Measurements from ENCODE around the gene IGSF1.
"Not testable (repeated sequence)": the region's sequence is repeated elsewhere in the genome, so short reads cannot be mapped to it uniquely, and the experiment has no call there.

IGSF1 gene

DNA sequence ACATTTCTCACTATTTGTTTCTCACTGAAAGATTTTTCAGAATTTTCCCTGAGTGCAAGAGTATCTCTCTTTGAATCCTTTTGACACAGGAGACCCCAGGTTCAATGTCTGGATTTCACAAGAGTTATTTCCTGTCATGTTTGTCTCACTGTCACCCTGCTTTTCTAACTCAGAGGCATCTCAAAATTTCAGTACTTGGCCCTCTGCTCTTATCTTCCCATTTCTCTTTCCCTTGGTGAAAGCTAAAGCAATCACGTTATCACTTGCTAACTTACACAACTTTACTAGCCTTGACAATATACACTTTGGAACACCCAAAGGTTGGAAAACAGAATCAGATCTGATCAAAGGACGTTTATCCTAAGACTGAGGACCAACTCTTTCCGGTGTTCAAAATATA, 17.3 kb downstream of the IGSF1 start:
- no peak for DNase-seq (ENCODE audit: low read depth)

DNA sequence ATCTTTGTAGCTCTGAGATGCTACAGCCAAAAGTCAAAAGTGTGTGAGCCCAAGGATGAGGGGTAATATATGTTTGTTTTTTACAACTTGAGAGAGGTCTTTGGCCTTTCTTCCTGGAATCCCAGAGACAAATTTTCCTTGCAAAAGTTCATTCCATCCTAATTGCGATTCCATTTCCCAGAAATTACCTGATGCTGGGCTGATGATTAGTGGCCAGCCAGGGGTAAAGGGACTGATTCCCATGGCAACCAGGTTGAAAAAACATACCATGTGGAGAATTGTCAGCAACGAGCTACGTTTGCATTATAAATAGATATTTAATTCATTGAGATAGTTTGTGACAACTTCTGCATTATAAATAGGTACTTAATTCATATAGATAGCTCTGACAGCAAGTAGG, 17.8 kb downstream of the IGSF1 start:
- DNase-seq (ENCODE audit: low read depth), result no peak

DNA sequence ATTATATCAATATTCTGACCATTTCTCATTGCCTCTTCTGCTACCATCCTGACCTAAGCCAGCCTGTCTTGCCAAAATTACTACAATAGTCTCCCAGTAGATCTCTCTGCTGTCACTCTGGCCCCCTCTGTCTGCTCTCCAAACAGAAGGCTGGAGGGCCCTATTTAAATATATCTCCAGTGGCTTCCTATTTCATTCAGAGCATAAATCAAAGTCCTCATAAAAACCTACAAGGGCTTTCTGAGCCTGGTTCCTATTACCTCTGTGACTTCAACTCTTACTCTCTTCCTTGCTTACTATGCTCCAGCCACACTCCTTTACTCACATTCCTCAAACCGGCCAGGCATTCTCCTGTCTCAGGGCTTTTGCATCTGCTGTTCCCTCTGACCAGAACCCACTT, 19.0 kb downstream of the IGSF1 start:
- DNase-seq (ENCODE audit: low read depth), result no peak

DNA sequence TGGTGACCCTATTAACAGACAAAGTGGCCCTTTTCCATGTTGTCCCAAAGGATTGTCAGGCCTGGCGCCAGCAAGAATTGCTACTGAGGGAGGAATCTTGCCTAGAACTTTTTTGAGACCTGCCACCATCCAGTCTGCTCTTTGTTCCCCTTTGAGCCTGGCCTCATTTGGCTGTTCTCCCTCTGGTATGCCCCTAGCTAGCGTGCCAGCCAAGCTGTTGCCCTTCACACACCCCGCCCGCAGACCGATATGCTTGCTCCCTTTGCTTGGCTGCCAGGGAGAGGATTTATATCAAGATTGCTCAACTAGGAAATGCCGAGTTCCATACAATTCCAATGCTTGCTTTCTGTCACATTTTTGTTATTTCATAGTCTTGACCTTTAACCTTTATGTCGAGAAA, 24.4 kb downstream of the IGSF1 start:
- DNase-seq (ENCODE audit: low read depth), result no peak

DNA sequence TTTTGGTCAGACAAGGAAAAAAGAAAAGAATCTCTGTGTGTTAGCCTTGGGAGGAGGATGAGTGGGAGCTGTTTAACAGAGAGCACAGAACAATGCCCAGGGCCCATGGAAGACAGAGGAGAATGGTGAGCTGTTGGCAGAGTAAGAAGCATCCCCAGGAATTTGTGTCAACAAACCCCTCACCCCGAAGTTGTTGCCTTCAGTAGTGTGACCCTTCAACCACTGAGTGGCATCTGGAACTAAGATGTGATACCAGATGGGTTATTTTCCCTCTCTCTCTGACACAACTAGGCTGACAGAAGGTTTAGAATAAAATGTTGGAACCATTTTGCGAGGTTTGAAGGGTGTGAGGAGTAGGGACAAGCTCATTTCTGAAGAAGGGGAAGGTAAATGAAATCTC, 25.1 kb downstream of the IGSF1 start:
- no peak for DNase-seq (ENCODE audit: low read depth)

DNA sequence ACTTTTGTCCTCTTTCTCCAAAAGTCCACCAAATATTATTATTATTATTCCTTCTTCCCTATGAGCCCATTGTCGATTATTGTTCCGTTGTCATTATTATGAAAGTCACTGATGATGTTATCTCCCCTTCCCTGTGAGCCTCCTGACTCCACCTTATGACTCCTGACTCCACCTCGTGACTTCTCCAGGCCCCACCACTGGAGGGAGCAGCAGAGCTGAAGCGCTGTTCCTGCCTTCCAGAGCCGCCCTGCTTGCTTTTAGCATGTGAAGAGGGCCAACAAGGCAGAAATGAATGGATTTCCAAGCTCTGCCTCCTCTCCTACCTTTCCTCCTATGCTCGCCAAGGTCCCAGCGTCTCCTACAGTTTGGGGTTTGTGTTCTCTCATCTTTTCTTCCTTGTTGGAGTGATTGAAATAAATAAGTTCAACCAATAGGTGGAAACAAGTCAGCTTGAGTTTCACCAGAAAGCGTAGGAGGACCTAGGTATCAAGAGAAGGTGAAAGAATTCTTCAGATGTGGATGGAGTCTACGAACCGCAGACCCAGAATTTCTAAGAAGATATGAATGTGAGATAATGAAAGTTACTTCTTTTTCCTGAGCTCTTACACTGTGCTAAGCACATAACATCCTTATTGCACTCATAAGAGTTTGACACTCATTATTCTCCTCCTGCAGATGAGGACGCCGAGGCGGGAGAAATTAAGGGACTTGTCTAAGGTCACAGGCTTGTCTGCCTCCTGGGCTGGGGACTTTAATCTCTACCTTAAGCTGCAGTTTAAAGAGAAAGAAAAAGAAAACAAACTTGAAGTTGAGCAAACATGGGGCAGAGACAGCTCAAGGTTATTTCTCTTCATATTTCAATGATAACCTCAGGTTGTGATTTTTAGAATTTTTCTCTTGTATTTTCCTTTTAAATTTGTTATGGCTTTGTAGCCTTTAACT, 26.1 kb downstream of the IGSF1 start:
- no peak for DNase-seq (ENCODE audit: low read depth)

DNA sequence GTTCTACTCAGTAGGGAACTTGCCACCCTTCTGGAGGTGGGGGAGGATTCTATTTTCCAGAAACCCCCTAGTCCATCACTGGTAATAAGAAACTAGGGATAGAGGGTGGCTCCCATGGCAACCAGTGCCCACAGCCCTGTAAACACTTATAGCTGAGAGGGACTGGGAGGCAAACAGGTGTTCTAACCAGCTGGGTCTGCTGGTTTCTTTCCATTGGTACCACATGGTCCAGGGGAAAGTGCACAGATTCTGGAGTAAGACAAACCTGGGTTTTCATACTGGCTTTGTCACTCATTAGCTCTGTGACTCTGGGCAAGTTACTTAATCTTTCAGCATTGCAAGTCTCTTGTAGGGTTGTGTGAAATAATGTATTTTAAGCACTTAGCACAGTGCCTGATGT, 26.9 kb downstream of the IGSF1 start:
- DNase-seq (ENCODE audit: low read depth), result no peak

DNA sequence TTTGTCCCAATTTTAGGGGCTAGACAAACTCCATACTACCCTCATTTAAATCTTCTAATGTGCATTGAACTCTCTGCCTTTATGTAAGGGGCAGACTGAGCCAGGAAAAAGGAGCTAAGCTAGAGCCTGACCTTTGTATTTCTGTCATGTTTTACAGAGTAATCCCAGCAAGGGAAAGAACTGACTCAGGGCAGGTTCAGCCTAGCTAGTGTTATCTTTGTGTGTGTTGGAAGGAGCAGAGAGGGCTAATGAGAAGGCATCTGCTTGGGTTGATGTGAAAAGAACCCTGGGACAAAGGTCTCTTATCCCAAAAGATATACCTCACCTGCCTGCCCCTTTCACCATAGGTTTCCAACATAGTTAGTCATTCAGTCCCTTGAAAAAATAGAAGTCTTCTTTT, 31.7 kb downstream of the IGSF1 start:
- DNase-seq (ENCODE audit: low read depth), result no peak

DNA sequence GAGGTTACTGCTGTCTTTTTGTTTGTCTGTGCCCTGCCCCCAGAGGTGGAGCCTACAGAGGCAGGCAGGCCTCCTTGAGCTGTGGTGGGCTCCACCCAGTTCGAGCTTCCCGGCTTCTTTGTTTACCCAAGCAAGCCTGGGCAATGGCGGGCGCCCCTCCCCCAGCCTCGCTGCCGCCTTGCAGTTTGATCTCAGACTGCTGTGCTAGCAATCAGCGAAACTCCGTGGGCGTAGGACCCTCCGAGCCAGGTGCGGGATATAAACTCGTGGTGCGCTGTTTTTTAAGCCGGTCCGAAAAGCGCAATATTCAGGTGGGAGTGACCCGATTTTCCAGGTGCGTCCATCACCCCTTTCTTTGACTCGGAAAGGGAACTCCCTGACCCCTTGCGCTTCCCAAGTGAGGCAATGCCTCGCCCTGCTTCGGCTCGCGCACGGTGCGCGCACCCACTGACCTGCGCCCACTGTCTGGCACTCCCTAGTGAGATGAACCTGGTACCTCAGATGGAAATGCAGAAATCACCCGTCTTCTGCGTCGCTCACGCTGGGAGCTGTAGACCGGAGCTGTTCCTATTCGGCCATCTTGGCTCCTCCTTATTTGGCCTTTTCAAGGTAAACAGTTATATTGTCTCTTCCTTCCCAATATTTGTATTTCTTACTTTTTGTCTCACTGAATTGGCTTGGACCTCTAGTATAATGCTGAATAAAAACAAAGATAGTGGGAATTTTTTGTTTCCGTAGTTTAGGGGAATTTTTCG, 37.9 kb downstream of the IGSF1 start:
- DNase-seq (ENCODE audit: low read depth), result not testable (repeated sequence)

DNA sequence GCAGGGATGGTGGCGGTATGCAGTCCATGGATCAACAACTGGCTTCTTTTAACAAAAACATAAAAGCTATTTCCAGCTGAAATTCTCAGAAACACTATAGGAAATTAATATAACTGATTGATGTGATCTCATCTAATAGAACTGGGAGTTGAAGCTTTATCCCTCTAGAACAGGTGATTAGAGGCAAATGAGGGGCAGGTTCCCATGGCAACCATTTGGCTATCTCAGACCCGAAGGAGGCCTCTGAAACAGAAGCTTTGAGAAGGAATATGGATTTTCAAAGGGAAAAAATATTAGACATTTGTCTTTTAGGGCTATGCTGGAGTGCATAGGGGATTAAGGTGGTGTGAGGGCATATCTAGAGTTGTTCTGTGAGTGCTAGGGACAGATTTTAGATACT, 50.0 kb downstream of the IGSF1 start:
- no peak for DNase-seq (ENCODE audit: low read depth)

DNA sequence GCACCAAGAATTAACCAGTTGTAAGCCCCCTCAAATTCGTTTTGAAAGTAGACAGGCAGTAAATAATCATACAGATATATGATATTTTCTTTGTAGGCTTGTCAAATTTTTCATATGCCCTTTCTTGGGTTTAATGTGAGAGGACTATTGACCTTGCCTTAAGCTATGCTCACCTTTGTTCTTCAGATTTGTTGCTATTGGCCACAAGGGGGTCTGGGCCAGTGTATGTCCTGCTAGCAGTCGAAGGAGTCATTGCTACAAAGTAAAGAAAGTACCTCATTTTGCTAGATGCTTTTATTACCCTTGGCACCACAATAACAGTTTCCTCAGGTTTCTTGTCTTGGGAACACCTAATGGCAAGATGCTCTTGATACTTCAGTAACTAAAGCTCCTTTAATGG, 51.7 kb downstream of the IGSF1 start:
- DNase-seq (ENCODE audit: low read depth), result no peak

DNA sequence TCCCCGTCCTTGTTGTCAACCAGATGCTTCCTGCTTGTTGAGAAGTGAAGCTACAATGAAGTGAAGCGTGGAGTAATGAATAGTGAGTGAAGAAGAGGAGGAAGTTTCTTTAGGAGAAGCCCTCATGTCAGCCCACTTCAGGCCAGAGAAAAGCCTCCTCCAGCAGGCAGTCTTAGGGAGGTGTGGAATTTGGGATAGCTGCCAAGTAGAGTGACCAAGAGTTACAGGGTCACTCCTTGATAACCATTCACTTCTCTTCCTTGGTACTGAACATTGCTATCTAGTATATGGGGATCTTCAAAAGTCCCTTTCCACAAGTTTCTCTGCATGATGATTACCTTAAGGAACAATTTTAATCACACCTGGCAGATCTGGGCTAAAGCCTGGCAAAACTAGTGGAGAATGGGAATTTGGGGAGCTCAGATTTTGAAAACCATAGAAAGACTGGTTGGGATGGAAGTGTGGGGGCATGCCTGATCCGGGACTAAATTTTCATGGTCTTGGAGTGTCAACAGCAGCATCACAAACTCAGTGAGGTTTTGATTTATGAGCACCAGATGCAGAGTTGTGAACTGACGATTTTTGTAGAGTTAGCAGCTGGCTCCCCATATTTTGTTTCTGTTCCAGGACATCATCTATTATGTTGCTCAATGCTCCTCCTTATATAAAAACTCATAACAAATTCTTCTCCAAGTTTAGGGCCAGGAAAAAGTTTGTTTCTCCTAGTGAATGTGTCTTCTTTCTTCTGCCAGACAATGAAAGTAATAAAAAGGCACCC, 53.1 kb downstream of the IGSF1 start:
- DNase-seq (ENCODE audit: low read depth), result no peak

DNA sequence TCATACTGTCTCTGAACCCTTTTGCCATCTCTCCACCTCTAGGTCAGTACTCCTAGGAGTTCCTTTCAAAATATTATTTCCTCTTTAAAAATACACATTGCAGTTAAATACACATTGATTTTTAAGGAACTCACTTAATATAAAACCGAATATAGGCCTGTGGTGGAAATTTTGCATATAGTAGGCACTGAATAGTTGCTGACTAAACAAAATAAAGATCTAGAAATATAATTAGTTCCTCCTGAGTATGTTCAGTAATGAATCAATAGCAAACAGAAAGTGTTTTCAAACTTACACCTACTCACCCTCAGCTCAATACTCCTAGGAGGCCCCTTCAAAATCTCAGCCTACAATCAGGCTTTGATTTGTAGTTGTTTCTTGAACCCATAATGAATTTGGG, 61.5 kb downstream of the IGSF1 start:
- no peak for DNase-seq (ENCODE audit: low read depth)

DNA sequence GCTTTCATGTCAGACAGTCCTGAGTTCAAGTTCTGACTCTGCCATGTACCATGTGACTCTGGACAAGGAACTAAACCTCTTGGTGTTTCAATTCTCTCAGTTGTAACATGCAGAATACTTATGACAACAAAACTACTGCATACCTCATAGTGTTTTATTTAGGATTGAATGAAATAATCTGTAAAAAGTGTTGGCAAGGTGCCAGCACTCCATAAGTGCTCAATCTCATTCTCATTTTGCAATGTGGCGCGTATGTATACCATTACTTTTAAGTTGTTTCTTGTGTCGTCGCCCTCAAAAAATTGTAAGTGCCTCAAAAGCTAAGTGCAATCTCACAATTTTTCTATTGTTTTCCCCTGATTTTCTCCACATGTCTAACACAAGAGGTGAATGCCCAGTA, 62.5 kb downstream of the IGSF1 start:
- no peak for DNase-seq (ENCODE audit: low read depth)

DNA sequence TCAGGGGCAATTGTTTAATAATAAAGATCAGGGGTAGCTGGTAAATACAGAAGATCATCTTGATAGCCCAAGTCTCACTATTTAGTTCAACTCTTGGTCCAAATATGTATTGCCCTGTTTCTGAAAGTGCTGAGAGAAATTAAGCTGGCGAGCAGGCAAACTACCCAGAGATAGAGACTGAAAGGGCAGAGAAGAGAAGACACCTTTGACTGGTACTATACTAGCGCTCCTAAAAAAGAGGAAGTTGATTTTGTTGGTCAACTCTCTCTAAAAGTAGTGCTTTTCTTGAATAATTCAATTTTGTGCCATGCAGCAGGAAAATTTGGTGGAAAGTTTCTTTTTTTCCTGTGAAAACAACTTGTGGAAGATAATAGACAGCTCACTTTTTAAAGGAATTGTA, 64.0 kb downstream of the IGSF1 start:
- DNase-seq (ENCODE audit: low read depth), result no peak
